GM18519 (cell line): ENCODE data around the gene FOXM1.
"Not testable (repeated sequence)": the region's sequence is repeated elsewhere in the genome, so short reads cannot be mapped to it uniquely, and the experiment has no call there.

Experiments used
- ATAC-seq: cut with Tn5 transposase; IDR thresholded peaks from one replicate; pipeline ENCODE4 v1.9.1; 2021; ENCODE audit warnings: mild to moderate bottlenecking, moderate library complexity; ENCODE audit not compliant: unreplicated experiment, low FRiP score

The FOXM1 gene

DNA sequence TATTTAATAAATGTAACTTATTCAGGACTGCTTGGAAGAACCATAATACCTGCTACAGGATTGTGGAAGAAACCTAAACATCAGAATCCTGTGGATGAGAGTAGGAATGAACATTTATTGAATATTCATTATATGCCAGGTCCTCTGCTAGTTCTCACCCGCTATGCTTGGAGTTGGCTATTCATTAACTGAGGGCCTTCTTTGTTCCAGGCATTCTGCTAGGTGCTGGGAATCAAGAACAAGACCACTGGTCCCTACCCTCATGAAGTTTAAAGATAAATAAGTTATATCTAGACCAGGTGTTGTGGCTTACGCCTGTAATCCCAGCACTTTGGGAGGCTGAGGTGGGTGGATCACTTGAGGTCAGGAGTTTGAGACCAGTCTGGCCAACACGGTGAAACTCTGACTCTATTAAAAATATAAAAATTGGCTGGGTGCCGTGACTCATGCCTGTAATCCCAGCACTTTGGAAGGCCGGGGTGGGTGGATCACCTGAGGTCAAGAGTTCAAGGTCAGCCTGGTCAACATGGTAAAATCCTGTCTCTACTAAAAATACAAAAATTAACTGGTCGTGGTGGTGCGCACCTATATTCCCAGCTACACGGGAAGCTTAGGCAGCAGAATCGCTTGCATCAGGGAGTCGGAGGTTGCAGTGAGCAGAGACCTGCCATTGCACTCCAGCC, 9.9 kb upstream of the FOXM1 start:
- ATAC-seq, result no peak

DNA sequence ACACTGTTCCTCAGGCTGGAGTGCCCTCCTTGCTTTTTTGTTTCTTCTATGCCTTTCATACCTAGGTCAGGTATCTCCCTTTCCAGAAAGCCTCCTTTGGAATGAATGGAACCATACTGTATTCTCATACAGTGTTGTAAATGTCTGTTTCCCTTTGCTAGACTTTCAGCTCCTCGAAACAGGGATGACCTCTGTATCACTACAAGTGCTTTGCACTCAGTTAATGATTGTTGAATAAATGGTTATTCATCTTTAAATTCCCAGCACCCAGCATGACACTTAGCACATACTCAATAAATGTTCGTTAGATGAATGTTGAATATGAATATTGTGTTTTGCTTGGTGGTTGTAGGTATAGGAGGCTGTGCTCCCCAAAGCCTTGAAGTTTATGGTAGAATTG, 7.8 kb upstream of the FOXM1 start:
- no peak for ATAC-seq

DNA sequence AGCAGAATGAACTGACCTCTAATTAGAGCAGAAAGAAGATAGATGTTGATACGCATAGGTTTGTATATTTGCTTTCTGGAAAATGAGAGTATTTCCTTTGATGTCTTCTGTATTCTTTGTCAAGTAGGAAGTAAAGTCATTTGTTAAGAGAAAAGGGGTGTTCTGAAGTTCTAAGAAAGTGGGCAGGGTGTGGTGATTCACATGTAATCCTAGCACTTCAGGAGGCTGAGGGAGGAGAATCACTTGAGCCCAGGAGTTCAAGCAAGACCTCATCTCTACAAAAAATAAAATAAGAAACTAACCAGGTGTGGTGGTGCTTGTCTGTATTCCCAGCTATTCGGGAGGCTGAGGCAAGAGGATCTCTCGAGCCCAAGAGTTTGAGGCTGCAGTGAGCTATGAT, 2.9 kb upstream of the FOXM1 start:
- ATAC-seq, result no peak

DNA sequence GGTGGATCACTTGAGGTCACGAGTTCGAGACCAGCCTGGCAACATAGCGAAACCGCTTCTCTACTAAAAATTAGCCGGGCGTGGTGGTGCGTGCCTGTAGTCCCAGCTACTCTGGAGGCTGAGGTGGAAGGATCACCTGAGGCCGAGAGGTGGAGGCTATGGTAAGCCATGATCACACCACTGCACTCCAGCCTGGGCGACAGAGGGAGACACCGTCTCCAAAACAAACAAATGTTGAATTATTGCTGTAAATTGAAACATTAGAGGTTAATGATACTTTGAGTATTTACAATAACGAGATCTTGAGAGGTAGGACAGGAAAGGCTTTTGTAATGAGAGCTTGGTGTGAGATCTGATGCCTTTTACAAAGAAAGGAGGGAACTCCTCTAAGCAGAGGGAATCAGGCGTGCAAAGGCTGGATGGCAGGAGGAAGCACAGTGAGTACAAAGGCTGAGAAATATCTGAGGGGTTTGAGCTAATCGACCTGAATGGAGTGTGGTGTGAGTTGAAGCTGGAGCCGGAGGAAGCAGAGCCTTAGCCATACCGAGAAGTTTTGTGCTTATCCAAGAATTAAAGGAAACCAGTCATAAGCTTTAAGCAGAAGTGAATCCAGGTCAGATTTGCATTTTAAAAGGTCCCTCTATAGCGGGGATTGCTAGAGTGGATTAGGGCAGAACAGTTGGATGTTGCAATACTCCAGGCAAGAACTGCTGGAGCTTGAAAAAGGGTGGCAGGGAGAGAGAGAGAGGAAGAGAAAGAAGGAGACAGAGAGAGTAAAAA, 1.2 kb upstream of the FOXM1 start:
- no peak for ATAC-seq

DNA sequence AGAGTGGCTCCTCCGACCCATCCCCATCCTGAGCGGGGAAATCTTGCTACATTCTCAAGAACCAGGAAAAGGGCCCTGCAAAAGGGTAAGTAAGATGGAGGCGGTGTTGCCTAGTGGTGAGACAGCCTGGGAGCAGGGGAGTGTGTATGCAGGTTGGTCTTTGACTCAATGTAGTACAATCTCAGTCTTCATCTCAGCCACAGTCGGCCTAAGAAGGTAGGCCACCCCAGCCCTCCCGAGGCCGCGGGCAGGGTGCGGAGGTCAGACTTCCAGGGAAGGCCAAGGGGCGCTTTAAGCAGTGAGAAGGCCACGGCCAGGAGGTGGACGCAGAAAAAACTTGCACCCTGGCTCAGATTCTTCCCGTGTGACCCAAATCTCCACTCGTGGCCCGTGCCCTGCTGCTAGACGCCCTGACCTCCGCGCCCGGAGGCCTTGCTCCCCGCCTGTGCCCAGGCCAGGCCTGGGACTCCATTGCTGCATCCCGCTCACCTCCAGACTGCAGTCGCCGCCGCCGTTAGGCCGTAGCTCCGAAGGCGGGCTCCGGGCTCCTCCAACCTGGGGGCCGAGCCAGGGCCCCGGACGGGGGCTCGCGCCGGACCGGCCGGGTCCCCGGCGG, 435 bp downstream of the FOXM1 start:
- peak; percentile 2 for ATAC-seq

DNA sequence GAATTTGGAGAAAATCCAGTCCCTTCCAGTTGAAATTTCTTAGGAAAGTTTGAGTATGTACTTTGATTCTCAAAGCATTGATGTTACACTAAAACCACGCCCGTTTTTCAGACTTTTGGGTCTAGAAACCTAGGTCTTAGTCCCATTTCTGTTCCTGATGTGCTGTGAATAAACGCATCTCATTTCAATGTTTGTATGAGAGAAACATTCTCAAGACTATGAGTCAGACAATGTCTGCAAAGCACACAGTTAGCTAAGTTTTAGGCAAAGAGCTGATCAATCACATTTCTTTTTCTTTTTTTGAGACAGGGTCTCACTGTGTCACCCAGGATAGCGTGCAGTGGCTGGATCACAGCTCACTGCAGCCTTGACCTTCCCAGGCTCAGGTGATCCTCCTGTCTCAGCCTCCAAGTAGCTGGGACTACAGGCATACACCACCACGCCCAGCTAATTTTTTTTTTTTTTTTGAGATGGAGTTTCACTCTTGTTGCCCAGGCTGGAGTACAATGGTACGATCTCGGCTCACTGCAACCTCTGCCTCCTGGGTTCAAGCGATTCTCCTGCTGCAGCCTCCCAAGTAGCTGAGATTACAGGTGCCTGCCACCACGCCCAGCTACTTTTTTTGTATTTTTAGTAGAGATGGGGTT, 7.9 kb downstream of the FOXM1 start:
- not testable (repeated sequence) for ATAC-seq

DNA sequence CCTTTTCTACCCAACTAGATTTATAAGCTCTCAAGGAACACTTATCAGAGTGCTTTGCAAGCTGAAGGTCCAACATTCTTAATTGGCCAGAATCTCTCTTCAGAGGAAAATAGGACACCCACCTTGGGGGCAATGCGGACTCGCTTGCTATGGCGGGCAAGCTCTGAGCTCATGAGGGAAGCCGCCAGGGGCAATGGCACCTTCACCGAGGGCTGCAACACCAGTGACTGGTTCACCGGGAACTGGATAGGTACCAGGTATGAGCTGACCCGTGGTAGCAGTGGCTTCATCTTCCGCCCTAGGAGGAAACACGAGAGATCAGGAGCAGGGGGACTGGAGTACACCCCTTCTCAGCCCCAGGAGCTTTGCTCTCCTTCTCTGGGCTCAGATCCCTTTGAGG, 12.8 kb downstream of the FOXM1 start:
- ATAC-seq, result no peak

DNA sequence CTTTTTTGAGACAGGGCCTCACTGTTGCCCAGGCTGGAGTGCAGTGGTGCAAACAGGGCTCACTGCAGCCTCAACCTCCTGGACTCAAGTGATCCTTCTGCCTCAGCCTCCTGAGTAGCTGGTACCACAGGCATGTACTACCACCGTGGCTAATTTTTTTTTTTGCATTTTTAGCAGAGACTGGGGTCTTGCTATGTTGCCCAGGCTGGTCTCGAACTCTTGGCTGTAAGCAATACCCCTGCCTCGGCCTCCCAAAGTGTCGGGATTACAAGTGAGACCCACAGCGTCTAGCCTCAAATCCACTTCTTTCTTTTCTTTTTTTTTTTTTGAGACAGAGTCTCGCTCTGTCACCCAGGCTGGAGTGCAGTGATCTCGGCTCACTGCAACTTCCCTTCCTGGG, 13.6 kb downstream of the FOXM1 start:
- not testable (repeated sequence) for ATAC-seq

DNA sequence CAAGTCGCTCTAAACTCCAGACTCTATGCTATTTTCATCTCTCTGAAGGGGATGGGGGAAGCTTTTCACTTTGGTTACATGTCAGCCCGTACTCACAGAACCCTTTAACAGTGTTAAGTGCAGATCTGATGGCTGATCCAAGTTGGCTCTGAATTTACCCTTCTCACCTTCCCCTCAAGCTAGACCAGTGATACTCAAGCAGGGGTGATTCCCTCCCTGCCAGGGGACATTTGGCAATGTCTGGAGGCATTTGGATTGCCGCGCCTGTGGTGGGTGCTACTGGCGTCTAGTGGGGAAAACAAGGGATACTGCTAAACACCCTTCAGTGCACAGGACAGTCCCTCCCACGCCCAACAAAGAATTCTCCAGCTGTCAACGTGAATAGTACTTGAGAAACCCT, 14.1 kb downstream of the FOXM1 start:
- no peak for ATAC-seq

DNA sequence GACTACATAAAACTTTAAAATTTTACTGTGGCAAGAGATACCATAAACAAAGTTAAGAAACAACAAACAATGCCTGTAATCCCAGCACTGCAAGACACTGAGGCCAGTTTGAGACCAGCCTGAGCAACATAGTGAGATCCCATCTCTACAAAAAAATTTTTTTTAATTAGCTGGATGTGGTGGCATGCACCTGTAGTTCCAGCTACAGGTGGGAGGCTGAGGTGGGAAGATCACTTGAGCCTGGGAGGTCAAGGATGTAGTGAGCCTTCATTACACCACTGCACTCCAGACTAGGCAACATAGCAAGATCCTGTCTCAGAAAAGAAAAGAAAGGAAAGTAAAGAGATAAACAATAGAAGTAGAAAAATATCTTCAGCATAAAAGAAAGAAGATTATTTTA, 16.8 kb downstream of the FOXM1 start:
- no peak for ATAC-seq

DNA sequence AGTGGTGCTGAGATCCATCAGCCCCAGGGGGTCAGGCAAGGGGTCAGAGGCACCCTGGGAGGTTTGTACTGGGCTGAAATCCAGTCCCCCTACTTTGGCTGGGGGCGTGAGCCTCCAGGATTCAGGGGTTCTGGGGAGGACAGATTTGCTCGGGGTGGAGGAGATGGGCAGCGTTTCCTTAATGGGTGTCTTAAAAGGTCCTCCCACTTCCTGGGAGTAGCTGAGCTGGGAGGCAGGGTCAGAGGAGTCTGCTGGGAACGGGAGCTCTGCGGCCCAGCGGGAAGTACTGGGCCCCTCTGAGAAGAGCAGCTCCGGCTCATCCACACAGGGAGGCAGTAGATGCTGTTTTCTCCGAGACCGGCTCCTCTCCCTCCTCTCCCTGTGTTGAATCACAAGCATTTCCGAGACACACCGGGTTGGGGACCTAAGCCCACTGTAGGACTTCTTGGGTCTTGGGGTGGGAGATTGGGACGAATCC, 18.0 kb downstream of the FOXM1 start:
- ATAC-seq, result no peak

DNA sequence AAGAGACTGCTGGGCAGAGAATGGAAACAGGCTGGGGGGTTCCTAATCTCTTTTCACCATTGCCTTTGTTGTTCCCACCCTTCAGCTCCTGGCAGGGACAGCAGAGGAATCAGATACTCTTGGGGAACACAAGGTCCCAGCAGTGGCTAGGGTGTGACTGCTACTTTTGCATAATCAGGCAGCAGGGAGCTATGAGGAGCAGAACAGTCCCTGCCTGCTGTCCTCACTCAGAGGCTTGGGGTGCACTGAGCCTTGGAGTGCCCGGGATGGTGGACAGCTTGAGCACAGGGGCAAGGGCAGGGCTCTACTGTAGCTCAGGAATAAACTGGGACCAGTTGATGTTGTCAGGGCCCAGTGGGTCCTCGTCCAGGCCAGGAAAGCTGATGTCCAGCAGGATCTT, 18.6 kb downstream of the FOXM1 start:
- ATAC-seq, result no peak

DNA sequence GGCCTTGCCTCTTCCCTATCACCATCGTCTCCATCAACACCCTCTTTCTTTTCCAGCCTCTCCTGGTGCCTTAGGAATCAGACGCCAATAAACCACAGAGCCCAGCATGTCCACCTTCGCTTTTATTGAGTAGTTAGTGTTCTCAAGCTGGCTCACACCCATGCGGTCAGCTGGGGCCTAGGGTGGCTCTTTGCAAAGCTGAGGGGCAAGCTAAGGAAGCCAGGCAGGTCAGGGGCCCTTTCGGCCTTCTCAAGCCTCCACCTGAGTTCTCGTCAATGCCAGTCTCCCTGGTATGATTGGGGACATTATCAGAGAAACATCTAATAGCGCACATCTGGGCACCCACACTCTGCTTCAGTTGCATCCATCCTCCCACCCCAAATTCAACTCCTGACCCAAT, 19.4 kb downstream of the FOXM1 start:
- ATAC-seq, result no peak

DNA sequence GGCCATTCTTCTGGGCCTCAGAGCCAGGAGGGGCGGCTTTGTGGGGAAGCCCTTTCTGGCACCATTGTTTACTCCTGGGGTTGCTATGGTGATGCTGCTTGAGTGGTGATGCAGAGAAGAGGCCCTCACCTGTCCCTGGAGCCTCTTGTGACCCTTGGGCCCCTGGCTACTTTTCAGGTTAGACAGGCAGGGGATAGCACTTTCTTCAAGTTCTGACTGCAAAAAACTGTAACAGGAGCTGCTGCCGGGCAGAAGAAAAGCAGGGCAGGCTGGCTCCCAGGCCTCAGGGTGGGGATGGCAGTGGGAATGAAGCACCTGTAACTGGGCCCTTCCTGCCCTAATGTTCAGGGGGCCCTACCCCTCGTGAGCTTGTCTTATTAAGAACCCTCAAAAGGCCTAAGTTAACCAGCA, 19.9 kb downstream of the FOXM1 start, which contains the start of gene TEX52:
Gene TEX52 (minus strand): TSS at position 19 of the 411 bp plus-strand sequence. CDS start 13 bp downstream, at position 6.
- ATAC-seq, result no peak

DNA sequence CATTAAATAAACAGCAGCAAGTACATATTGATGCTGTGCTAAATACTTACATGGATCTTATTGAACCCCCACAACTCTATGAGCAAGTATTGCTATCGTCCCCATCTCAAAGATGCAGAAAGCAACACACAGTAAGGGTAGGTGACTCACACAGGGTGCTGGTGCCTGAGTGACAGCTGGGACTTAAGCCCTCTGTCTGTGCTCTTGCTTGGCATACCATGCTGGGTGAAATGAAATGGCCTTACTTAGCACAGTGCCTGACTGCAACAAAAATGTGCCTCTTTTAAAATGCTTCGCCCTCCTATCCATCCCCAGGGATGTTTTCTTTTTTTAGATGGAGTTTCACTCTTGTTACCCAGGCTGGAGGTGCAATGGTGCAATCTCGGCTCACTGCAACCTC, 20.9 kb downstream of the FOXM1 start:
- ATAC-seq, result no peak

DNA sequence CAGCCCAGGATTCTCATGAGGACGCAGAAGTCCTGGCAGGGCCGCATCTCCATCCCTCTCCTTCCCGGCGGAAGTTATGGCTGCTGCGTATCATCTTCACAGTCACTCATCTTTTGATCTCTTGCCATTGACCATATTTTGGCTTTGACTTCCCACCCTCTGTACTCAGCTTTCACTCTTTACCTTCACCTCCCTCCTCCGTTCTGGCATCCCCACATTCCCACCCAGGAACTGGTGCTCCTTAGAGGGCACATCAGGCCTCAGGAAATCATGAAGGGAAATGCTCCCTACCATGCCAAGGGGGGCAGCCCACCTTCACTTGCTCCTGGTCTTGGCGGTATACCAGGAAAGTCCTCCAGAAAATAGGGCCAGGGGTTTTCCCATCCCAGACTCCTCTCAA, 21.4 kb downstream of the FOXM1 start:
- ATAC-seq, result no peak

DNA sequence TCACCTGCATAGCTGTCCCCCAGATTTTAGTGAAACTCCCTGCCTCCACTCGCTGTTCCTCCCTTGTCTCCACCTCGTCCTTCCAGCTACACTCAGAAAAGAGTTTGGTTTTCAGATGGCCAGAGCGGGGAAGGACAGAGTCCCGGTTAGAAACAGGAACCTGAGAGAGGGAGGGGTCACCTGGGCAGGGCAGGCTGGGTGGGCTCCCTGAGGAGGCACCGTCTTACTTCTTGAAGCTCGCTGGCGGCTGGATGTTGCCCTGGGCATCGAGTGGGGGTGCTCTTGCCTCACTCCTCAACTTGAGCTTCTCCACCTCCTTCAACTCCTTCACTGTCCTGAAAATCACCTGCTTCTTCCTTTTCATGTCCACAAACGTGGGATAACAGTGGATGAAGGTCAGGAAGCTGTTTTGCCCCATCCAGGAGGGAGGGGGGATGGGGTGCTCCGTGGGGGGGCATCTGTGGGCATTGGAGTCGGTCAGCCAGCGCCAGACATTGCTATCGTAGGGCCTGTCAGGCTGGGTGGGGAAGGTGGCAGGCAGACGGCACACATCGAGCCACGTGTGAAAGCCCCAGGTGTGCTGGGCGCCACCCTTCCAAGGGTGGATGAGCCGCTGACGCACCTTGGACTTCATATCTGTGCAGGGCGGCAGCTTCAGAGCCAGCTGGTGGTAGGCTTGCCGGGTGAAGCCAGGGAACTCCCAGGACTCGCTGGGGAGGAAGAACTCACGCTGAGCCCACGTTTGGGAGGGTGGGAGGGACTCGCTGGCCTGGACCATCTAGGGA, 22.1 kb downstream of the FOXM1 start:
- ATAC-seq, result no peak

DNA sequence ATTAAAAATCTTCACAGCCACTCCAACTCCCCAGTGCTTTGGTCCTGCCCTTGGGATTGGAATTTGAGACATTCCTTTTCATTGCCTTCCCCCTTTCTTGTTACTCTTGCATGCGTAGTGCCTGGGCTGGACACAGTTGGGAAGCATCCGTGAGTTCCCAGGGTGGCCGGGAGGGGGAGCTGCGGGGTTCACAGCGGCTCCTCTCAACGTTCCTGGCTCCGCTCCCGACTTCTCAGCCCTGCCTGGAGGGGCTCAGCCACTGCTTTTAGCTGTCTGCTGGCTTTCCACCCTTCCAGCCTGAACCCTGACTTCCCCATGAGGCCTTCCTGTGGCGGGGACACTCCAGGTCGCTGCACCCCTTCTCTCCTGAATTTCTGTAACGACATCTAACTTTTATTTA, 23.3 kb downstream of the FOXM1 start:
- ATAC-seq, result no peak

DNA sequence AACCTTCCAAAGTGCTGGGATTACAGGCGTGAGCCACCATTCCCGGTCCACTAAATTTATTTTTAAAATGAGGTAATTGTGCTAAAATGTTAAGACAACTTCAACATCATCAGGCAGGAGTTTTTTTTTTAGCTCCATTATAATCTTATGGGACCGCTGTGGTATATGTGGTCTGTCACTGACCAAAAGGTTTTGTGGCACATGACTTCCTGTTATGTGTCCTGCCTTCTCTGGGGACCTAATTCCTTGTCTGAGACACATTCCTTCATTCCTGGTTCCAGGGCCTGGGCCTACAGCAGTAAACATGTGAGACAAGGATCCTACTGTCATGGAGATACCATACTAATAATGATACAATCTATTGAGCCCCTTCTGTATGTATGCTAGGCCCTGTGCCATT, 25.0 kb downstream of the FOXM1 start:
- no peak for ATAC-seq

DNA sequence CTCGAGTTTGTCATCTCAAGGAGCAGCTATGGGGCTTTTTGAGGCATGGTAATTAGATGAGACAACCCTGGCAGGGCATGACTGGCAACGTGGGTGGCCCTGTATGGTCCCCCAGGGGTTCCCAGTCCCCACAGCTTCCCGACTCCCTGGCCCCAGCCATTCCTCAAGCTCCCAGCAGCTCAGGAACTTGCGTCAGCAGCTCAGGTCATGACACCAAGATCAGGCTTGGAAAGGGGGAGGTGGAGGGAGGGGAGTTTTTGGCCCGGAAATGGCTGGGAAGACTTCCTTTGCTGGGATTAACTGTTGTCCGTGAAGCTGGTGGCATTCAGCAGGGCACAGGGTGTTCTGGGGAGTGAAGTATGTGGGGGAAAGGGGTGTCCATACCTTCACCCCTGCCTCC, 31.7 kb downstream of the FOXM1 start:
- ATAC-seq, result no peak
